SH-SY5Y (cell line): ENCODE measurements around the gene MYH9.

Experiments used
- GATA2 ChIP-seq: IDR thresholded peaks from 2 replicates; pipeline ENCODE4 v1.6.1; 2011; ENCODE audit warnings: mild to moderate bottlenecking, low read depth, low read length
- GATA3 ChIP-seq: IDR thresholded peaks from 2 replicates; pipeline ENCODE4 v1.6.1; 2011; ENCODE audit warnings: low read depth, mild to moderate bottlenecking, low read length, moderate library complexity

- no peak for TF ChIP-seq GATA2
- TF ChIP-seq GATA3 = no peak
Observed at GRCh38 chr22:36295247-36295646, 92.5 kb downstream of the MYH9 start.
